Kidney epithelial cell (primary cell): ENCODE results near the gene COL28A1. TPM values are rescaled to one million over a fixed set of nuclear protein-coding genes. Genes with fewer than 3 reads are reported as not detected.

ENCODE experiments used
- DNase-seq: peaks from one replicate; pipeline ENCODE4 v3.0.0-alpha.2; 2010; ENCODE audit warnings: low read depth
- H3K27me3 ChIP-seq: 2 replicates; pipeline ENCODE4 v1.6.0; 2011; ENCODE audit warnings: low read length; ENCODE audit not compliant: control insufficient read depth, insufficient read depth
- H3K36me3 ChIP-seq: 2 replicates; pipeline ENCODE4 v1.5.1; 2011; ENCODE audit warnings: low read length; ENCODE audit not compliant: control insufficient read depth, insufficient read depth
- H3K4me3 ChIP-seq: 2 replicates; pipeline ENCODE4 v1.5.1; 2011; ENCODE audit warnings: low read depth, mild to moderate bottlenecking, control low read depth, low read length
- CTCF ChIP-seq: IDR thresholded peaks from 2 replicates; pipeline ENCODE4 v1.5.1; 2011; ENCODE audit warnings: mild to moderate bottlenecking, moderate library complexity, low read length, control low read depth, inconsistent platforms; ENCODE audit not compliant: insufficient read depth, poor library complexity, severe bottlenecking
- total RNA-seq: library from RNA; depleted of rRNA; stranded (reverse); fragments of >200 nt; gene quantifications from 2 replicates; pipeline ENCODE4 v1.2.3, GENCODE V29; 2015

The COL28A1 gene
- total RNA-seq, 1 donor from 2014 or later: 0.21 TPM

GRCh38 chr7:7335215-7335614 lies 200.5 kb downstream of the COL28A1 start:
- no peaks in the 10 kb centered on the region for H3K27me3 ChIP-seq
- H3K36me3 ChIP-seq: no peaks in the 10 kb centered on the region
- no peak for TF ChIP-seq CTCF
- H3K4me3 ChIP-seq: no peak overlapping the region
- no peak for DNase-seq

- no peak overlapping the region for H3K4me3 ChIP-seq
- no peaks in the 10 kb centered on the region for H3K36me3 ChIP-seq
- no peak for DNase-seq
- H3K27me3 ChIP-seq: peaks cover 2% of the 10 kb centered on the region
- TF ChIP-seq CTCF: no peak
Measured at GRCh38 chr7:7333610-7334009, 202.1 kb downstream of the COL28A1 start.

GRCh38 chr7:7331523-7331922 lies 204.2 kb downstream of the COL28A1 start:
- H3K36me3 ChIP-seq: no peaks in the 10 kb centered on the region
- no peak for TF ChIP-seq CTCF

GRCh38 chr7:7330997-7331396 lies 204.7 kb downstream of the COL28A1 start:
- peaks cover 4% of the 10 kb centered on the region for H3K27me3 ChIP-seq
- no peak overlapping the region for H3K4me3 ChIP-seq
- no peaks in the 10 kb centered on the region for H3K36me3 ChIP-seq
- no peak for DNase-seq
- TF ChIP-seq CTCF: no peak

More at GRCh38 chr7:7331523-7331922, 204.2 kb downstream of the COL28A1 start:
- H3K4me3 ChIP-seq: no peak overlapping the region
- peaks cover 4% of the 10 kb centered on the region for H3K27me3 ChIP-seq
- no peak for DNase-seq

GRCh38 chr7:7329326-7329725 lies 206.3 kb downstream of the COL28A1 start:
- Histone ChIP-seq H3K36me3 (no peaks in the 10 kb centered on the region), H3K27me3 (peaks cover 4% of the 10 kb centered on the region), H3K4me3 (no peak overlapping the region)
- no peak for TF ChIP-seq CTCF
- DNase-seq: no peak

GRCh38 chr7:7327423-7327822 lies 208.2 kb downstream of the COL28A1 start:
- Histone ChIP-seq H3K4me3 (no peak overlapping the region), H3K36me3 (no peaks in the 10 kb centered on the region), H3K27me3 (peaks cover 4% of the 10 kb centered on the region)
- no peak for TF ChIP-seq CTCF
- no peak for DNase-seq
